H9 (cell line): Measurements from ENCODE around the gene ZBTB22. TPM values are rescaled to one million over a fixed set of nuclear protein-coding genes. Genes with fewer than 3 reads are reported as not detected.
"Not testable (repeated sequence)": the region's sequence is repeated elsewhere in the genome, so short reads cannot be mapped to it uniquely, and the experiment has no call there.

Experiments
- DNase-seq: peaks from one replicate; pipeline ENCODE4 v3.0.0-alpha.2; 2017
- H2AFZ ChIP-seq: one replicate; pipeline ENCODE4 v1.6.1; 2013; ENCODE audit warnings: mild to moderate bottlenecking, low read length, control low read depth, moderate library complexity
- H2AK5ac ChIP-seq: 2 replicates; pipeline ENCODE4 v1.6.1; 2013; ENCODE audit warnings: low read length, control low read depth, mixed read lengths; ENCODE audit not compliant: insufficient read length
- H2BK120ac ChIP-seq: one replicate; pipeline ENCODE4 v1.6.1; 2013; ENCODE audit warnings: low read depth, mild to moderate bottlenecking, low read length, control low read depth, inconsistent platforms; ENCODE audit not compliant: poor library complexity, severe bottlenecking
- H2BK12ac ChIP-seq: 2 replicates; pipeline ENCODE4 v1.6.1; 2013; ENCODE audit warnings: low read length, control low read depth, mixed read lengths, low read depth; ENCODE audit not compliant: insufficient read length
- H2BK15ac ChIP-seq: 2 replicates; pipeline ENCODE4 v1.6.1; 2013; ENCODE audit warnings: low read depth, low read length, control low read depth
- H2BK20ac ChIP-seq: one replicate; pipeline ENCODE4 v1.6.1; 2013; ENCODE audit warnings: low read depth, mild to moderate bottlenecking, low read length, control low read depth, inconsistent platforms; ENCODE audit not compliant: poor library complexity, severe bottlenecking
- H2BK5ac ChIP-seq: 2 replicates; pipeline ENCODE4 v1.6.1; 2013; ENCODE audit warnings: low read length, control low read depth, mixed read lengths; ENCODE audit not compliant: insufficient read length
- H3K14ac ChIP-seq: 2 replicates; pipeline ENCODE4 v1.6.1; 2013; ENCODE audit warnings: low read length, control low read depth; ENCODE audit not compliant: insufficient read depth
- H3K18ac ChIP-seq: 2 replicates; pipeline ENCODE4 v1.6.1; 2013; ENCODE audit warnings: low read depth, mild to moderate bottlenecking, mixed read lengths, low read length, control low read depth; ENCODE audit not compliant: insufficient read length
- H3K23ac ChIP-seq: 2 replicates; pipeline ENCODE4 v1.6.1; 2013; ENCODE audit warnings: low read length, control low read depth, mixed read lengths, low read depth; ENCODE audit not compliant: insufficient read length
- H3K23me2 ChIP-seq: 2 replicates; pipeline ENCODE4 v1.6.1; 2013; ENCODE audit warnings: low read depth, mild to moderate bottlenecking, mixed read lengths, low read length, control low read depth; ENCODE audit not compliant: insufficient read length, poor library complexity, severe bottlenecking
- H3K27ac ChIP-seq: 2 replicates; pipeline ENCODE4 v1.5.1; 2013; ENCODE audit warnings: low read length, control low read depth, mixed read lengths, low read depth; ENCODE audit not compliant: insufficient read length
- H3K27me3 ChIP-seq: 2 replicates; pipeline ENCODE4 v1.6.1; 2013; ENCODE audit warnings: low read length, control low read depth, inconsistent platforms; ENCODE audit not compliant: insufficient read depth
- H3K4ac ChIP-seq: 2 replicates; pipeline ENCODE4 v1.6.1; 2013; ENCODE audit warnings: low read depth, mild to moderate bottlenecking, control low read depth, inconsistent platforms, low read length, moderate library complexity
- H3K4me1 ChIP-seq: 2 replicates; pipeline ENCODE4 v1.6.1; 2013; ENCODE audit warnings: low read length, control low read depth, inconsistent platforms; ENCODE audit not compliant: insufficient read depth
- H3K4me2 ChIP-seq: 2 replicates; pipeline ENCODE4 v1.6.1; 2013; ENCODE audit warnings: low read length, control low read depth, mixed read lengths; ENCODE audit not compliant: insufficient read length, insufficient read depth
- H3K56ac ChIP-seq: 2 replicates; pipeline ENCODE4 v1.6.1; 2013; ENCODE audit warnings: low read depth, mild to moderate bottlenecking, mixed read lengths, low read length, control low read depth; ENCODE audit not compliant: insufficient read length
- H3K79me1 ChIP-seq: 2 replicates; pipeline ENCODE4 v1.6.1; 2013; ENCODE audit warnings: low read depth, mild to moderate bottlenecking, moderate library complexity, low read length, control low read depth, inconsistent platforms; ENCODE audit not compliant: insufficient read depth, poor library complexity, severe bottlenecking
- H3K79me2 ChIP-seq: 2 replicates; pipeline ENCODE4 v1.6.1; 2013; ENCODE audit warnings: low read length, control low read depth, inconsistent platforms; ENCODE audit not compliant: insufficient read depth
- H3K9ac ChIP-seq: 2 replicates; pipeline ENCODE4 v1.6.1; 2013; ENCODE audit warnings: low read length, control low read depth, mixed read lengths; ENCODE audit not compliant: insufficient read length; ENCODE audit errors: extremely low read depth
- H3K9me3 ChIP-seq: one replicate; pipeline ENCODE4 v1.6.1; 2013; ENCODE audit warnings: low read depth, low read length, inconsistent platforms; ENCODE audit not compliant: control insufficient read depth
- H3T11ph ChIP-seq: one replicate; pipeline ENCODE4 v1.6.1; 2013; ENCODE audit warnings: mild to moderate bottlenecking, low read length, control low read depth, inconsistent platforms
- H4K20me1 ChIP-seq: one replicate; pipeline ENCODE4 v1.6.1; 2013; ENCODE audit not compliant: control insufficient read depth, insufficient read length, insufficient read depth
- H4K5ac ChIP-seq: 2 replicates; pipeline ENCODE4 v1.6.1; 2013; ENCODE audit warnings: low read depth, mild to moderate bottlenecking, mixed read lengths, low read length, control low read depth; ENCODE audit not compliant: insufficient read length
- H4K8ac ChIP-seq: replicated peaks from 2 replicates; pipeline ENCODE4 v1.6.1; 2013; ENCODE audit warnings: low read length, control low read depth, mixed read lengths, low read depth; ENCODE audit not compliant: insufficient read length
- H4K91ac ChIP-seq: 2 replicates; pipeline ENCODE4 v1.6.1; 2013; ENCODE audit warnings: low read depth, mild to moderate bottlenecking, moderate library complexity, mixed read lengths, low read length, control low read depth; ENCODE audit not compliant: insufficient read length
- H3K27ac Mint-ChIP-seq, 3 experiments: 2 replicates in 2 of 3; 3 replicates in 1 of 3; pipeline ENCODE4 v1.8.0; 2020 to 2021; ENCODE audit warnings: mixed read lengths in 3 of 3, mild to moderate bottlenecking in 1 of 3, moderate library complexity in 1 of 3
- H3K27me3 Mint-ChIP-seq: 2 replicates; pipeline ENCODE4 v1.8.0; 2021; ENCODE audit warnings: low read depth, mild to moderate bottlenecking, moderate library complexity, mixed read lengths
- H3K36me3 Mint-ChIP-seq, 3 experiments: 2 replicates in 2 of 3; 3 replicates in 1 of 3; pipeline ENCODE4 v1.8.0; 2020 to 2021; ENCODE audit warnings: low read depth in 3 of 3, mixed read lengths in 3 of 3; ENCODE audit not compliant: insufficient read depth in 1 of 3
- H3K4me1 Mint-ChIP-seq, 2 experiments: 2 replicates each; pipeline ENCODE4 v1.8.0; 2020; ENCODE audit warnings: mixed read lengths in 2 of 2
- H3K4me3 Mint-ChIP-seq, 2 experiments: 2 replicates in 1 of 2; 3 replicates in 1 of 2; pipeline ENCODE4 v1.8.0; 2020 to 2021; ENCODE audit warnings: mild to moderate bottlenecking in 2 of 2, mixed read lengths in 2 of 2, moderate library complexity in 1 of 2
- H3K9me3 Mint-ChIP-seq, 2 experiments: 2 replicates in 1 of 2; 3 replicates in 1 of 2; pipeline ENCODE4 v1.8.0; 2020; ENCODE audit warnings: mild to moderate bottlenecking in 2 of 2, mixed read lengths in 2 of 2, moderate library complexity in 1 of 2
- CTCF ChIP-seq: fragments of 200-600 bp; sonication (generic); conservative IDR thresholded peaks from 3 replicates; pipeline ENCODE4 v1.8.0; 2021; ENCODE audit warnings: antibody characterized with exemption, mild to moderate bottlenecking
- WGBS: extraction: QIAGEN DNeasy Blood & Tissue Kit; methylation state at CpG from one replicate; pipeline ENCODE4 v1.1.7; 2013; ENCODE audit warnings: missing lambda C conversion rate, low lambda C conversion rate, mixed read lengths; ENCODE audit not compliant: insufficient read length; ENCODE audit errors: extremely low coverage; 5-methylcytosine and 5-hydroxymethylcytosine counted together
- total RNA-seq: library from RNA; stranded (reverse); gene quantifications from 2 replicates; pipeline ENCODE4 v1.2.1, GENCODE V29; 2021

Gene ZBTB22
- total RNA-seq, 1 experiment from 2014 or later: 8.1 TPM

GRCh38 chr6:33276581-33276863 lies 41.0 kb downstream of the ZBTB22 start:
- Histone ChIP-seq H3K27ac (no peak overlapping the region), H3K9ac (peak overlapping the region; percentile 21), H2BK5ac (no peak overlapping the region), H2AK5ac (no peak overlapping the region), H3K79me1 (no peaks in the 10 kb centered on the region), H3K4ac (no peak overlapping the region), H4K5ac (no peak overlapping the region), H3K23ac (no peak overlapping the region), H3K14ac (no peak overlapping the region), H3K18ac (no peak overlapping the region), H2BK120ac (no peak overlapping the region), H3K79me2 (peaks cover 23% of the 10 kb centered on the region; the same call in 1 of the 2 replicates), H3K23me2 (peaks cover 13% of the 10 kb centered on the region), H4K91ac (no peak overlapping the region), H2BK20ac (no peak overlapping the region), H4K20me1 (no peaks in the 10 kb centered on the region), H3K56ac (no peak overlapping the region), H3K27me3 (no peaks in the 10 kb centered on the region), H3K4me2 (peak overlapping the region; percentile 85), H3K9me3 (no peaks in the 10 kb centered on the region), H2BK15ac (no peak overlapping the region), H4K8ac (no peak overlapping the region), H3T11ph (no peak overlapping the region), H3K4me1 (no peaks in the 10 kb centered on the region; the same call in 1 of the 2 replicates), H2AFZ (no peak overlapping the region), H2BK12ac (no peak overlapping the region)
- peaks cover 41 to 80% (median 60%) of the 10 kb centered on the region in 3 experiments for H3K36me3 Mint-ChIP-seq
- H3K4me3 Mint-ChIP-seq: peak overlapping the region; percentile 89 to 94
- H3K27ac Mint-ChIP-seq: peak overlapping the region; percentile 87 to 97 (median 93); a peak in 5 of 7 replicates
- H3K4me1 Mint-ChIP-seq: peaks cover 39 to 52% of the 10 kb centered on the region in 2 experiments
- no peaks in the 10 kb centered on the region; the same call in 1 of the 2 replicates for H3K27me3 Mint-ChIP-seq
- no peaks in the 10 kb centered on the region; a peak in 1 of 5 replicates for H3K9me3 Mint-ChIP-seq
- DNase-seq: peak; percentile 38
- TF ChIP-seq CTCF: no peak

- H2BK20ac ChIP-seq, H2BK120ac ChIP-seq, H3K79me1 ChIP-seq, H2BK15ac ChIP-seq, DNase-seq, H3K27me3 Mint-ChIP-seq, H3K23ac ChIP-seq, H2BK12ac ChIP-seq, H4K8ac ChIP-seq, H3K18ac ChIP-seq, H4K5ac ChIP-seq, H3K9me3 ChIP-seq, H3K4ac ChIP-seq, H4K20me1 ChIP-seq, H4K91ac ChIP-seq, H3K27me3 ChIP-seq, H2BK5ac ChIP-seq, H3K56ac ChIP-seq, H3K14ac ChIP-seq, H3T11ph ChIP-seq, H2AFZ ChIP-seq, H3K4me1 ChIP-seq, H2AK5ac ChIP-seq, H3K9me3 Mint-ChIP-seq: not testable (repeated sequence)
- Histone ChIP-seq H3K4me2 (peak overlapping the region; percentile 85), H3K9ac (peak overlapping the region; percentile 15), H3K27ac (peak overlapping the region; percentile 43), H3K23me2 (peaks cover 13% of the 10 kb centered on the region), H3K79me2 (peaks cover 23% of the 10 kb centered on the region; the same call in 1 of the 2 replicates)
- Mint-ChIP-seq H3K4me3 (peak overlapping the region; percentile 89 to 94), H3K36me3 (peaks cover 41 to 74% (median 56%) of the 10 kb centered on the region in 3 experiments), H3K4me1 (peaks cover 39 to 52% of the 10 kb centered on the region in 2 experiments), H3K27ac (peak overlapping the region; percentile 42 to 100 (median 97))
- no CpG with 5 or more reads among the region's 16 CpGs for WGBS
Measured at GRCh38 chr6:33275795-33276580, 41.6 kb downstream of the ZBTB22 start.
